ENCODE data around the gene VAT1.

Gene VAT1

DNA sequence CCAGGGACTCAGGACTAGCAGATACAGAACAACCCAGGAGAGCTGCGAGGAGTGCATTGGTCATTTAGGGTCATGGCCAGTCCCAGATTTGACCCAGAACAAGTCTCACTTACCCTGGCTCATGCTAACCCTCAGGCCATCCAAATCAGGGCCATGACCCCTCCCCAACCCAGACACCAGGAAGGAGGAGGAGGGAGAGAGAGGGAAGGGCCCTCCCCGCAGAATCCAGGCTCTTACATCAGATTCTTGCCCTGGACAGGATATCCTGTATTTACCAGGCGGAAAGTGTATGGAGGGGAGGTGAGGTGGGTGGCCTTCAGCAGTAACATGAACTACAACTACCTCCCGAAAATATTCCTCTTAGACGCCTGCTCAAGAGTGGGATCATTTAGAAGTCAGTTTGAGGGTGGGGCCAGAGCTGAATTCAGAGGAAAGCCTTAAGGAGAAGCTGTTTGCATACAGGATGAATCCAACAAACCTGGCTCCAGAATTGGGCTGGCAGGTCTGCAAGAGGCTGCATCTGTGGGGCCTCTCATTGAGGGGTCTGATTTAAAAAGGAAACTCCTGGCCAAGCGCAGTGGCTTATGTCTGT is 2.1 kb downstream of the VAT1 start:
- ATAC-seq (ENCODE audit: insufficient read depth, low read depth): no peak
- no peak overlapping the region for H3K27ac ChIP-seq (ENCODE audit: low read length)
- peaks cover 6% of the 10 kb centered on the region for H3K27me3 ChIP-seq (ENCODE audit: insufficient read depth, low read length, poor library complexity)
- H3K4me1 ChIP-seq (ENCODE audit: insufficient read depth, low read length): peaks cover 28% of the 10 kb centered on the region
- no peak overlapping the region for H3K4me2 ChIP-seq (ENCODE audit: insufficient read depth, low read length)
- 0 out of 2 replicates have a peak, but pooled peaks cover 3% of the 10 kb centered on the region for H3K36me3 ChIP-seq (ENCODE audit: insufficient read depth, low read length)
- no peak overlapping the region for H3K9ac ChIP-seq (ENCODE audit: low read depth, low read length)
- no peak overlapping the region for H3K4me3 ChIP-seq (ENCODE audit: low read depth in 1 of 2, low read length in 2 of 2)
- H2AFZ ChIP-seq (ENCODE audit: low read depth, low read length): no peak overlapping the region
- TF ChIP-seq EZH2 (IDR thresholded peaks at IDR 0.05; ENCODE audit: borderline replicate concordance, low read depth, low read length, severe bottlenecking): no peak
- TF ChIP-seq, protein P1, sequence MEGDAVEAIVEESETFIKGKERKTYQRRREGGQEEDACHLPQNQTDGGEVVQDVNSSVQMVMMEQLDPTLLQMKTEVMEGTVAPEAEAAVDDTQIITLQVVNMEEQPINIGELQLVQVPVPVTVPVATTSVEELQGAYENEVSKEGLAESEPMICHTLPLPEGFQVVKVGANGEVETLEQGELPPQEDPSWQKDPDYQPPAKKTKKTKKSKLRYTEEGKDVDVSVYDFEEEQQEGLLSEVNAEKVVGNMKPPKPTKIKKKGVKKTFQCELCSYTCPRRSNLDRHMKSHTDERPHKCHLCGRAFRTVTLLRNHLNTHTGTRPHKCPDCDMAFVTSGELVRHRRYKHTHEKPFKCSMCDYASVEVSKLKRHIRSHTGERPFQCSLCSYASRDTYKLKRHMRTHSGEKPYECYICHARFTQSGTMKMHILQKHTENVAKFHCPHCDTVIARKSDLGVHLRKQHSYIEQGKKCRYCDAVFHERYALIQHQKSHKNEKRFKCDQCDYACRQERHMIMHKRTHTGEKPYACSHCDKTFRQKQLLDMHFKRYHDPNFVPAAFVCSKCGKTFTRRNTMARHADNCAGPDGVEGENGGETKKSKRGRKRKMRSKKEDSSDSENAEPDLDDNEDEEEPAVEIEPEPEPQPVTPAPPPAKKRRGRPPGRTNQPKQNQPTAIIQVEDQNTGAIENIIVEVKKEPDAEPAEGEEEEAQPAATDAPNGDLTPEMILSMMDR (IDR thresholded peaks at IDR 0.05; ENCODE audit: borderline replicate concordance, extremely low read depth, low read length, poor library complexity, severe bottlenecking): no peak
- H3K79me2 ChIP-seq (ENCODE audit: insufficient read depth, low read length): no peaks in the 10 kb centered on the region
- H4K20me1 ChIP-seq (ENCODE audit: insufficient read depth, low read length): no peaks in the 10 kb centered on the region
- H3K9me3 ChIP-seq (ENCODE audit: insufficient read depth, low read length, severe bottlenecking): no peaks in the 10 kb centered on the region
- DNase-seq: no peak

DNA sequence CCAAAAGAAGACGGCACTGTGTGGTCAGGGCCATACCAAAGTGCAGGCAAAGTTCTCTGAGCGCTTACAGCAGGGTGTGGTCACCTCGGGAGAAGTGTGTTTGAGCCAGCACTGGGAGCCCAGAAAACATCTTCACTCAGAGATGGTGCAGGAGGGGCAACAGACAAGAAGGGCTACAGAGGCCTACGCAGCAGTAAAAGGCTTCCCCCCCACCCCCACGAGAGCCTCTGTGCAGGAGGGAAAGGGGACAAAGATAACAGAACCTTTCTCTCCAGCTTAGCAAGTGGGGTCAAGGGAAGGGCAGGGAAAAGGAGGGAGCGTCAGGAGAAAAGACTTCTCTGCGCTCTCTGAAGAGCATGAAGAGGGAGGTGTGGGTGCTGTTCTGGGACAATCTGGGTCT is 2.8 kb downstream of the VAT1 start:
- Histone ChIP-seq H3K9me3 (ENCODE audit: insufficient read depth, low read length, severe bottlenecking) (no peaks in the 10 kb centered on the region), H3K4me1 (ENCODE audit: insufficient read depth, low read length) (peaks cover 23% of the 10 kb centered on the region), H3K36me3 (ENCODE audit: insufficient read depth, low read length) (peaks cover 5% of the 10 kb centered on the region; the same call in 1 of the 2 replicates), H2AFZ (ENCODE audit: low read depth, low read length) (no peak overlapping the region), H4K20me1 (ENCODE audit: insufficient read depth, low read length) (no peaks in the 10 kb centered on the region), H3K9ac (ENCODE audit: low read depth, low read length) (no peak overlapping the region), H3K27me3 (ENCODE audit: insufficient read depth, low read length, poor library complexity) (peaks cover 6% of the 10 kb centered on the region), H3K79me2 (ENCODE audit: insufficient read depth, low read length) (no peaks in the 10 kb centered on the region), H3K4me3 (ENCODE audit: low read depth in 1 of 2, low read length in 2 of 2) (no peak overlapping the region), H3K27ac (ENCODE audit: low read length) (no peak overlapping the region), H3K4me2 (ENCODE audit: insufficient read depth, low read length) (no peak overlapping the region)
- ATAC-seq (ENCODE audit: insufficient read depth, low read depth) (no peak), DNase-seq (no peak)
- TF ChIP-seq, protein P1 (IDR thresholded peaks at IDR 0.05; ENCODE audit: borderline replicate concordance, extremely low read depth, low read length, poor library complexity, severe bottlenecking): no peak
- no peak for TF ChIP-seq EZH2 (IDR thresholded peaks at IDR 0.05; ENCODE audit: borderline replicate concordance, low read depth, low read length, severe bottlenecking)

DNA sequence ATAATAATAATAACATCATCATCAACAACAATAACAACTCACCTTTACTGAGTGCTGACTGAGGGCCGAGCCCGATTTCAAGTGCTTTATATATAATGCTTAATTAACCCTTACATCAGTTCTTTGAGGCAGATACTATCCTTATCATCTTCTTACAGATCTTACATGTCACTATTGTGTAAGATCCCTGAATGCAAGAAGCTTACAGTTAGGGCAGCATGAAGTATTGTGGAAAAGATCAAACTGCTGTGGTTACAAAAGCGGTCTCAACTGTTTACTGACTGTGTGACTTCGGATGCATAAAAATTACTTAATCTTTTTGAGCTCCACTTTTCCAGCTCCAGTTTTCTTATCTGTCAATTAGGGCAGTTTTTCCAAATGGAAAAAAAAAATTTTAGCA is 3.3 kb downstream of the VAT1 start:
- peaks cover 6% of the 10 kb centered on the region for H3K27me3 ChIP-seq (ENCODE audit: insufficient read depth, low read length, poor library complexity)
- H3K27ac ChIP-seq (ENCODE audit: low read length): no peak overlapping the region
- no peaks in the 10 kb centered on the region for H4K20me1 ChIP-seq (ENCODE audit: insufficient read depth, low read length)
- no peak overlapping the region for H2AFZ ChIP-seq (ENCODE audit: low read depth, low read length)
- ATAC-seq (ENCODE audit: insufficient read depth, low read depth) (no peak), DNase-seq (no peak)
- H3K36me3 ChIP-seq (ENCODE audit: insufficient read depth, low read length): peaks cover 5% of the 10 kb centered on the region; the same call in 1 of the 2 replicates
- no peaks in the 10 kb centered on the region for H3K79me2 ChIP-seq (ENCODE audit: insufficient read depth, low read length)
- H3K9ac ChIP-seq (ENCODE audit: low read depth, low read length): no peak overlapping the region
- H3K4me2 ChIP-seq (ENCODE audit: insufficient read depth, low read length): no peak overlapping the region
- H3K4me1 ChIP-seq (ENCODE audit: insufficient read depth, low read length): peaks cover 20% of the 10 kb centered on the region
- H3K4me3 ChIP-seq (ENCODE audit: low read depth in 1 of 2, low read length in 2 of 2): no peak overlapping the region
- TF ChIP-seq, protein P1 (IDR thresholded peaks at IDR 0.05; ENCODE audit: borderline replicate concordance, extremely low read depth, low read length, poor library complexity, severe bottlenecking): no peak
- no peak for TF ChIP-seq EZH2 (IDR thresholded peaks at IDR 0.05; ENCODE audit: borderline replicate concordance, low read depth, low read length, severe bottlenecking)
- no peaks in the 10 kb centered on the region for H3K9me3 ChIP-seq (ENCODE audit: insufficient read depth, low read length, severe bottlenecking)
